ENCODE results near the gene NEURL1.
A peak's percentile ranks its signal among the peaks of the same experiment; 100 is the strongest.

NEURL1 gene

GRCh38 chr10:103564776-103565520 is 71.4 kb downstream of the NEURL1 start:
- no peak for DNase-seq

- no peak for DNase-seq
Measured at GRCh38 chr10:103566536-103566935, 73.0 kb downstream of the NEURL1 start.

- no peak for DNase-seq
Measured at GRCh38 chr10:103568505-103568904, 75.0 kb downstream of the NEURL1 start.

- DNase-seq: no peak
Measured at GRCh38 chr10:103569896-103570295, 76.4 kb downstream of the NEURL1 start.

- DNase-seq: no peak
Measured at GRCh38 chr10:103570844-103571655, 77.5 kb downstream of the NEURL1 start.

- DNase-seq: no peak
Measured at GRCh38 chr10:103571656-103571975, 78.1 kb downstream of the NEURL1 start.

DNA sequence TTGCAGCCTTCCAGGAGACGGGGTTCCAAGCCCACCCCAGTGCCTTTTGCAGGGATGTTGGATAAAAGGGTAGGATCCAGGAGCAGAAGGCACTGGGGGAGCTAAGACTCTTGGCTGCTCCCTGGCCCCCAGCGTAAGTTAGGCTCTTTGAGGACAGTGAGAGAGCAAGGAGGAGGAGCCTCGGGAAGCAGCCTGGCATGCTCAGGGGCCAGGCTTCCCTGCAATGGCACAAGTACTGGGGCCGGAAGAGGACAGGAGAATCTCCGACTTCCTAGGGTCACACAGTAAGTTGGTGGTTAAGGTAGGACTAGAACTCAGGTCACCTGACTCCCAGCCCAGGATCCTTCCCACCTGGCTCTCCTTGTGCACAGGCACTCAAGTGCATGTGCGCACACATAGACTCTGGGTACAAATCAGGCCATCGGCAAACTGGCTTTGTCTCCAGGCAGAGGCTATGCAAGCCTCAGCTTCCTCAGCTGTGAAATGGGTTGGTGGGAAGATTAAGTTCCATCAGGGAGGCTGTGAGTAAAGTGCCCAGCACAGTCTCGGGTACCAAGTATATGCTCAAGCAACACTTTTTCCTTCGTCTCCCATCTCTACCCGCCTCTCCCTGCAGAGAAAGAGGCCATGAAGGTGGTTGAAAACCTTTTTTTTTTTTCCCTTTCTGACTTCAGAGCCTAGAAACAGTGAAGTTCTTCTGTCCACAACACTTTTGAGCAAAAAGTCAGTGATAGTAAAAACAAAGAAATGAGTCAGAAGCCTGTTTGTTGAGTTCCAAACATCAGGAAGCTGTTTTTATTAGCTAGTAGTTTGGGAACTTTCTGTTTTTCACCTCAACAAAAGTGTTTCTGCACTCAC is 79.1 kb downstream of the NEURL1 start:
- DNase-seq: no peak

DNA sequence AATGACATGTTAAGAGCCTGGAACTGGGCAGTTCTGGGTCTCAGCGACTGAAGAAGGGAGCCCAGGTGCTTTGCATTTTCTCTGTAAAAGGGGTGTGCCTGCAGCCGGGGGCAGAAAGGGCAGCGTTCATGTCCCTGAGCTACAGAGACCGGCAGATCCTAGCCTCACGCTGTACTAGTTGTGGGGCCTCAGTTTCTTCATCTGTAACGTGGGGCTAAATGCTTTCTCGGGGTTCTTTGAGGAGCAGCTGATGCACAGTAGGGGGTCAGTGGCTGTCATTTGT is 79.6 kb downstream of the NEURL1 start:
- no peak for DNase-seq

GRCh38 chr10:103574097-103575061 is 80.9 kb downstream of the NEURL1 start:
- DNase-seq: no peak

DNA sequence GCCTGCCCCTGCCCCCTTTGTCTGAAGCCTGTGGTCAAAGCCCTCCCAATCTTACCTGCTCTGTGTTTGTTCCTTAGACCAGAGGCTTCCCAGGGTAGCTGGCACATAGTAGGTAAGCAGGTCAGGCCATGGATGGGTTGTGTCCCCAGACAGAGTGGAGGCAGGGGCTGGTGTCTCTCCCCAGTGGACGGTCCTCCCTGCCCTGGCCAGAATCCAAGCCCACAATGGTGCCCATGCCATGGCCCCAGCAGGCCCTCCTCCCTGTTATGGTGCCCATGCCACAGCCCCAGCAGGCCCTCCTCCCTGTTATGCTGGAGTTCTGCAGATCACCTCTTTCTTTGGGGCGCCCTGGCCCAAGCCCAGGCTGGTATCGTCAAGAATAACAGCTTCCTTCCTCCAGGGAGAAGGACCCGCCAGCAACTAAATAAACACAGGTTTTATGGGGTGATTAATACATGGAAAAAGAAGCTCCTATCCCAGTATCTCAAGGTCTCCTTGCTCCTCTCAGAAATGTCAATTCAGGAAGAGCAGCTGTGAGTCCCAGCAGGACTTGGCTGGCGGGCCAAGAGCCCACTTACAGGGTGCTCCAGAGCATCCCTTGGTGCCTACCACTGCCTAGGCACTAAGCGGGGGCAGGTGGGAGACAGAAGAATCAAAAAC is 82.0 kb downstream of the NEURL1 start:
- DNase-seq: no peak

- DNase-seq: no peak
Measured at GRCh38 chr10:103576076-103576471, 82.6 kb downstream of the NEURL1 start.

DNA sequence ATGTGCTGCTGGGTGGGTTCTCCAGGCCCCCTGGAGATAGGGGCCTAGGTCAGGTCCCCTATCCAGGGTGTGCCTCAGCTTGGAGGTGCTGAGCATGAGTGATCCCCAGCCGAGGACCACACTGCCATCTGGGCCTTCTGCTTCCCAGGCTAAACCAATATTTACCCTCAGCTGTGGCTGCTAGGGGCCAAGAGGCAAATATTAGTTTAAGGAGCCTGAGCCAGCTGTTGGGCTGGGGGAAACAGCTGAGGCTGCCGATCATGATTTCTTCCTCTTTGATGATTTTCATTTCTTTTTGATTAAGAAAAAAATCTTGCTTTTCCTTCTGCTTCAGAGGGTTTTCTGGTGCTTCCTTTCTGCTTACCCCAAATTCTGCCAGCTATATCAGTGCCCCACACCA is 83.4 kb downstream of the NEURL1 start:
- DNase-seq: no peak

DNA sequence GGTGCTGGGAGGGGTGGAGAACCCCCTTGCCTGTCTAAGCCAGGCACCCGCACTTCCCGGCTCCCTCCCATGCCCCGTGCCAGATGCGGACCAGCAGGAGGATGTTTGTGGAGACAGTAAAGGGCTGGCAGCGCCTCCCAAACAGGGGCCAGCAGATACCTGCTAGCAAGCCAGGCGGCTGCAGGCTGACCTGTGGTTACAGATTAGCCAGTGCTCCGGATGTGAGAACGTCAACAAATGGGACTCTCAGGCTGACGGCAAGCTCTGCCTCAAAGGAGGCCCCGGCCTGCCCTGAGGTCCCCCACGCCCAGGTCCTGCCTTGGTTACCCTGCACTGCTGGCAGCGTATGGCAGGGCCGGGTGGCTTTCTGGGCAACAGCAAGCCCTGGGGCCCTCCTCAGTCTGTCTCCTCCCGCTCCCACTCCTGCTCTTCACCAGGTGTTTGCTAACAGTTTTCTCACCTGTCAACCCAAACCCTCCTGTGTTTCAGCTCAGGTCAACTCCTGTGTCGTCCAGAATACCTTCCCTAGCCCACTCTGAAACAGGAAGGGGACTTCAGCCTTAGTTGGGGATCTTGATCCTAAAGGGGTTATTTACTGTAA is 85.4 kb downstream of the NEURL1 start:
- no peak for DNase-seq

- DNase-seq: no peak
Measured at GRCh38 chr10:103580011-103580410, 86.5 kb downstream of the NEURL1 start.

GRCh38 chr10:103580430-103580829 is 86.9 kb downstream of the NEURL1 start:
- no peak for DNase-seq

- no peak for DNase-seq
Measured at GRCh38 chr10:103581499-103581898, 88.0 kb downstream of the NEURL1 start.

GRCh38 chr10:103582331-103583123 is 89.0 kb downstream of the NEURL1 start:
- DNase-seq: peak in 1 of 14 donors; percentile 57

DNA sequence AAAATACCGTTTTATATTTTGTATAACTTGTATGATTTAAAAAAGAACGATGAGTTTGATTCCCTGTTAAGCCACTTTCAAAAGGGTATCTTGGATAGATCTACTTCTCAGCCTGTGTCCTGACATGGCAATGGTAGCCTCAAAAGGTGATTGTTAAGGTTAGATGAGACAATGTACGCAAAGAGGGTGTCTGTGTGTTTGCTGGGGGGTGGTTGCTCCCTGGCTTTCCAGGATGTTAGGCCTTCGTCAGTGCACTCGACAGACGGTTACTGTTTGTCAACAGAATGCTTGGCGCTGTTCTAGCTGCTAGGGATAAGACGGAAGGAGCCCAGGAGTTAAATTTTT is 90.3 kb downstream of the NEURL1 start:
- DNase-seq: no peak

DNA sequence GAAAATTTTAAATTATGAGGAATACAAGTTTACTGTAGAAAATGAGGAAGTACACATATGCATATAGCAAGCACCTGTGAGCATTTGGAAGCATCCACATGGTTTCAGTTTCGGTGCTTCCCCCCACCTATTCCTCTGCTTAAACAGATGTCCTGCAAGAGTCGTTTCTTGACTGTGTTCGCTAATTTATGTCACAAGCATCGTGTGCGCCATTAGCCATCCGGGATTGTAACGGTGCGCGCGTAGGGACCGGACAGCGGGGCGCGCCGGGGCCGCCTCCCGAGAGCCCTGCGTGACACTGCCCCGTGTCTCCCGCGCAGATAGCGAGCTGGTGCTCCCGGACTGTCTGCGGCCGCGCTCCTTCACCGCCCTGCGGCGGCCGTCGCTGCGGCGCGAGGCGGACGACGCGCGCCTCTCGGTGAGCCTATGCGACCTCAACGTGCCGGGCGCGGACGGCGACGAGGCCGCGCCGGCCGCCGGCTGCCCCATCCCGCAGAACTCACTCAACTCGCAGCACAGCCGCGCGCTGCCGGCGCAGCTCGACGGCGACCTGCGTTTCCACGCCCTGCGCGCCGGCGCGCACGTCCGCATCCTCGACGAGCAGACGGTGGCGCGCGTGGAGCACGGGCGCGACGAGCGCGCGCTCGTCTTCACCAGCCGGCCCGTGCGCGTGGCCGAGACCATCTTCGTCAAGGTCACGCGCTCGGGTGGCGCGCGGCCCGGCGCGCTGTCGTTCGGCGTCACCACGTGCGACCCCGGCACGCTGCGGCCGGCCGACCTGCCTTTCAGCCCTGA is 90.9 kb downstream of the NEURL1 start:
- DNase-seq: peak in 3 of 14 donors; percentile 11 to 29 (median 16)

DNA sequence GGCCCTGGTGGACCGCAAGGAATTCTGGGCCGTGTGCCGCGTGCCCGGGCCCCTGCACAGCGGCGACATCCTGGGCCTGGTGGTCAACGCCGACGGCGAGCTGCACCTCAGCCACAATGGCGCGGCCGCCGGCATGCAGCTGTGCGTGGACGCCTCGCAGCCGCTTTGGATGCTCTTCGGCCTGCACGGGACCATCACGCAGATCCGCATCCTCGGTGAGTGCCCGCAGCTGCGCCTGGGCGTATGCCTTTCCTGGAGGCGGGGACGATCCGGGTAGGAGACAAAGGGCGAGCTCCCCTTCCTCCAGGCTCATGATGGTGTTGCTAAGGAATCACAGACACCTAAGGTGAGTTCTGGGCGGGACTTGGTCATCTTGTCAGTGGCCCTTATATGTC is 91.5 kb downstream of the NEURL1 start:
- DNase-seq: no peak
